ENCODE data around the gene PPP2R2D.
A peak's percentile ranks its signal among the peaks of the same experiment; 100 is the strongest.

PPP2R2D gene

GRCh38 chr10:131900350-131901152 is at the start of gene PPP2R2D:
TSS of gene PPP2R2D (plus strand) at chr10:131901008. CDS start at chr10:131901149, 141 bp downstream.
- H3K4me3 ChIP-seq (ENCODE audit: low read depth, low read length): peak within 1 kb of the TSS; percentile 79
- TF ChIP-seq CTCF (IDR thresholded peaks at IDR 0.05; ENCODE audit: low read depth, low read length): no peak

GRCh38 chr10:131851346-131851745 is 49.5 kb upstream of the PPP2R2D start:
- no peak overlapping the region for H3K4me3 ChIP-seq (ENCODE audit: low read depth, low read length)
- no peak for TF ChIP-seq CTCF (IDR thresholded peaks at IDR 0.05; ENCODE audit: low read depth, low read length)

- no peak for TF ChIP-seq CTCF (IDR thresholded peaks at IDR 0.05; ENCODE audit: low read depth, low read length)
Measured at GRCh38 chr10:131852176-131852822, 48.5 kb upstream of the PPP2R2D start.

GRCh38 chr10:131852823-131853609 is 47.8 kb upstream of the PPP2R2D start:
- H3K4me3 ChIP-seq (ENCODE audit: low read depth, low read length): no peak overlapping the region
- no peak for TF ChIP-seq CTCF (IDR thresholded peaks at IDR 0.05; ENCODE audit: low read depth, low read length)

More at GRCh38 chr10:131852176-131852822, 48.5 kb upstream of the PPP2R2D start:
- no peak overlapping the region for H3K4me3 ChIP-seq (ENCODE audit: low read depth, low read length)

GRCh38 chr10:131853610-131853964 is 47.2 kb upstream of the PPP2R2D start:
- no peak overlapping the region for H3K4me3 ChIP-seq (ENCODE audit: low read depth, low read length)
- TF ChIP-seq CTCF (IDR thresholded peaks at IDR 0.05; ENCODE audit: low read depth, low read length): no peak

- no peak for TF ChIP-seq CTCF (IDR thresholded peaks at IDR 0.05; ENCODE audit: low read depth, low read length)
Measured at GRCh38 chr10:131854579-131855335, 46.1 kb upstream of the PPP2R2D start.

More at GRCh38 chr10:131854579-131855335, 46.1 kb upstream of the PPP2R2D start:
- no peak overlapping the region for H3K4me3 ChIP-seq (ENCODE audit: low read depth, low read length)

Measured in WI38 (cell line).